ENCODE data around the gene DBH.

Gene DBH

DNA sequence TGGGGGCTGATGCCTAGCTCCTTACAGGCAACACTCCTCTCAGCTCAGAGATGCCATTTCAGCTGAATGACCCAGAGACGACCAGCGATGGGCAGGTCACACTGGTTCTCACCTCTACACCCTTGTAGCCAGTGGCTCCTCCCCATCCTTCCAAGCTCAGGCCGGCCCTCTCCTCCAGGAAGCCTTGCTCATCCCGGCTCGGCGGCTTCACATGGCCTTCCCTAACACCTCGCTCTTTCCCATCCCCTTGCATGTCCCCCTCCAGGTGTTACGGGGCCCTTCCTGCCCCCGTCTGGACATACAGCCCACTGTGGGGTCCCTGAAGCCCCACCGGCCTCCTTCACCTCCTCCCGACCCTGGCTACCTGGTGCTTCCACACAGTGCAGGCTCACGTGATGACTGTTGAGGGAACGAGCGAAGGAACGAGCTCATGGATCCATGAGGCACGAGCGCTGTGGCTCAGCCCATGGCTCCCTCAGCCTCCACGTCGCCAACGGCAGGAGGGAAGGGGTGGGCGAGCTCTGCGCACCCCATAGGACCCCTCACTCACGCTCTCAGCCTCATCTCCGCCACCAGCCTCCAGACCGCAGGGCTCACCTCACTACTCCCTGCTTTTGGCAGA is 56.3 kb downstream of the DBH start:
- H3K4me1 ChIP-seq (ENCODE audit: insufficient read depth, insufficient read length), result peaks cover 12% of the 10 kb centered on the region
- H3K4me3 ChIP-seq (ENCODE audit: insufficient read length, low read depth), result no peak overlapping the region
- DNase-seq (ENCODE audit: low read depth, low spot score), result no peak
- H3K9ac ChIP-seq (ENCODE audit: insufficient read length, low read depth), result no peak overlapping the region
- H3K9me3 ChIP-seq (ENCODE audit: insufficient read depth, low read length), result no peaks in the 10 kb centered on the region
- TF ChIP-seq SUZ12 (IDR thresholded peaks at IDR 0.05; ENCODE audit: extremely low read depth, insufficient read depth, insufficient read length), result no peak
- TF ChIP-seq ZNF274 (IDR thresholded peaks at IDR 0.05; ENCODE audit: low read depth, low read length), result no peak
- TF ChIP-seq YY1 (IDR thresholded peaks at IDR 0.05; ENCODE audit: insufficient read depth, insufficient read length), result no peak
- no peaks in the 10 kb centered on the region for H3K27me3 ChIP-seq (ENCODE audit: insufficient read depth, insufficient read length)
- no peaks in the 10 kb centered on the region for H3K36me3 ChIP-seq (ENCODE audit: insufficient read depth, insufficient read length, low read length)

DNA sequence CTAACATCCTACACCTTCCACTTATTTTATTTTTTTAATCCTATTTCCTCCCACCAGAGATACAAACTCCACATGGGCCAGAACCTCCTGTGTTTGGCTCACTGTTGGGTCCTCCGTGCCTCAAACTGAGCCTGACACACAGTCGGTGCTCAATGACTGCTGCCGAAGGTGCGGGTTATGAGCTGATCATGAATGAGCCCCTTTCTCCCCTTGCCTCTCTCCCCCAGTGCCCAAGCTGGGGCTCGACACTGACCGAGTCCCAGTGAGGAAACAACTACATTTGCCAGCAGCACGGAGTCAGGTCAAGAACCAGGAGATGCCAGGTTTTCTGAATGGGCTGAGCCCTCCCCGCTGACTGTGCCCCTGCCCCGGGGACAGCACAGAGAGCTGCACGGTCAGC is 57.0 kb downstream of the DBH start:
- DNase-seq (ENCODE audit: low read depth, low spot score), result no peak
- no peak overlapping the region for H3K4me3 ChIP-seq (ENCODE audit: insufficient read length, low read depth)
- H3K4me1 ChIP-seq (ENCODE audit: insufficient read depth, insufficient read length), result peaks cover 12% of the 10 kb centered on the region
- H3K27me3 ChIP-seq (ENCODE audit: insufficient read depth, insufficient read length), result no peaks in the 10 kb centered on the region
- no peak overlapping the region for H3K9ac ChIP-seq (ENCODE audit: insufficient read length, low read depth)
- no peaks in the 10 kb centered on the region for H3K9me3 ChIP-seq (ENCODE audit: insufficient read depth, low read length)
- no peaks in the 10 kb centered on the region for H3K36me3 ChIP-seq (ENCODE audit: insufficient read depth, insufficient read length, low read length)
- TF ChIP-seq SUZ12 (IDR thresholded peaks at IDR 0.05; ENCODE audit: extremely low read depth, insufficient read depth, insufficient read length) (no peak), ZNF274 (IDR thresholded peaks at IDR 0.05; ENCODE audit: low read depth, low read length) (no peak), YY1 (IDR thresholded peaks at IDR 0.05; ENCODE audit: insufficient read depth, insufficient read length) (no peak)

DNA sequence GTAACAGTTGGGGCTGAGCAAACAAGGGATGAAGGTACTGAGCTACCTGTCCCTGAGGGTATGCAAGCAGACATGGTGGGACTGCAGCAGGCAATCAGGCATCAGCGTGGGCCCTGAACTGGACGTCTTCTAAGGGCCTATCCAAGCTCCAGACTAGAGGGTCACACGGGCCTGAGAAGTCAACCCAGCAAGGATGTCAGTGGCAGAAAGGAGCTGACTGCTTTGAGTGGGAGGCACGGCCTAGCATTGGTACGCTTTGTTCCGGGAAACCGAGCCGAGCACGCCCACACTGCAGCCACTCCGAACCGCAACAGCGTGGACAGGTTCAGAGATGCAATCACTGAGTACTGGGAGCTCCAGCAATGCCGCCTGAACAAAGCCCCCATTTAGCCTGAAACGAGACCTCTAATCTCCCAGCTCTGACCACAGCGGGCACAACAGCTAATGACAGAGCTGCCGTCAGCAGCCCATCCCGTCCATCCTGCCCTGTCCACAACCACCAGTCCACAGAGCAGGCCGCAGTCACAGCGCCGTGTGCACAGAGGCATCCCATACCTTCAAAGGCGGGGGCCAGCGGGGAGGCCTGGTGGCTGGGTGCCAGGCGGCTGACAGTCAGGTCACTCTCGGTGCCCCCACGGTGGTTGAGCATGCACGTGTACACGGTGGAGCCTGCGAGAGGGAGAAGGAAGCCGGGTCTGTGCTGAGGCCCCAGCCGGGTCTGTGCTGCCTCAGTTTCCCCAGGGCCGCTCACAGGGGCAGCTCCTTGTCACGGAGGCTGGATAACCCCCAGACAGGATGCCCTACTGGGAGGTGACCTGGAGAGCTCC is 57.8 kb downstream of the DBH start:
- DNase-seq (ENCODE audit: low read depth, low spot score), result no peak
- no peak overlapping the region for H3K9ac ChIP-seq (ENCODE audit: insufficient read length, low read depth)
- no peaks in the 10 kb centered on the region for H3K27me3 ChIP-seq (ENCODE audit: insufficient read depth, insufficient read length)
- H3K36me3 ChIP-seq (ENCODE audit: insufficient read depth, insufficient read length, low read length), result no peaks in the 10 kb centered on the region
- TF ChIP-seq YY1 (IDR thresholded peaks at IDR 0.05; ENCODE audit: insufficient read depth, insufficient read length) (no peak), ZNF274 (IDR thresholded peaks at IDR 0.05; ENCODE audit: low read depth, low read length) (no peak), SUZ12 (IDR thresholded peaks at IDR 0.05; ENCODE audit: extremely low read depth, insufficient read depth, insufficient read length) (no peak)
- H3K4me1 ChIP-seq (ENCODE audit: insufficient read depth, insufficient read length), result peaks cover 12% of the 10 kb centered on the region
- H3K4me3 ChIP-seq (ENCODE audit: insufficient read length, low read depth), result no peak overlapping the region
- no peaks in the 10 kb centered on the region for H3K9me3 ChIP-seq (ENCODE audit: insufficient read depth, low read length)

DNA sequence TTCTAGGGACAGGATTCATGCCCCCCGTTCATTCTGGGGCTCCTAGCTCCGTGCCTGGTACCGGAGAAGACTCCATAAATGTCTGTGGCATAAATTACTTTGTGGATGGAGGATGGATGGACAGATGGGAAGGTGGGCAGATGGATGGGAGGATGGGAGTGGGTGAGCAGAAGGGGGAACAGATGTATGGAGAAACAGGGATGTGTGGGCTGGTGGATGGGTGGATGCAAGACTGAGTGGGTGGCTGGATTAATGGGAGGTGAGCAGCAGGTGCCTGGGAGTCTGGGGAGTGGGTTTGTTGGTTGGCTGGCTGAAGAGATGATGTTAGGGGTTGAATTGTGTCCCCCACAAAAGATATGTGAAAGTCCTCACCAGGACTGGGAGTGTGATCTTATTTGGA is 58.5 kb downstream of the DBH start:
- Histone ChIP-seq H3K4me3 (ENCODE audit: insufficient read length, low read depth) (no peak overlapping the region), H3K4me1 (ENCODE audit: insufficient read depth, insufficient read length) (peaks cover 9% of the 10 kb centered on the region), H3K27me3 (ENCODE audit: insufficient read depth, insufficient read length) (no peaks in the 10 kb centered on the region), H3K36me3 (ENCODE audit: insufficient read depth, insufficient read length, low read length) (no peaks in the 10 kb centered on the region), H3K9me3 (ENCODE audit: insufficient read depth, low read length) (no peaks in the 10 kb centered on the region), H3K9ac (ENCODE audit: insufficient read length, low read depth) (no peak overlapping the region)
- TF ChIP-seq SUZ12 (IDR thresholded peaks at IDR 0.05; ENCODE audit: extremely low read depth, insufficient read depth, insufficient read length) (no peak), YY1 (IDR thresholded peaks at IDR 0.05; ENCODE audit: insufficient read depth, insufficient read length) (no peak), ZNF274 (IDR thresholded peaks at IDR 0.05; ENCODE audit: low read depth, low read length) (no peak)
- no peak for DNase-seq (ENCODE audit: low read depth, low spot score)

DNA sequence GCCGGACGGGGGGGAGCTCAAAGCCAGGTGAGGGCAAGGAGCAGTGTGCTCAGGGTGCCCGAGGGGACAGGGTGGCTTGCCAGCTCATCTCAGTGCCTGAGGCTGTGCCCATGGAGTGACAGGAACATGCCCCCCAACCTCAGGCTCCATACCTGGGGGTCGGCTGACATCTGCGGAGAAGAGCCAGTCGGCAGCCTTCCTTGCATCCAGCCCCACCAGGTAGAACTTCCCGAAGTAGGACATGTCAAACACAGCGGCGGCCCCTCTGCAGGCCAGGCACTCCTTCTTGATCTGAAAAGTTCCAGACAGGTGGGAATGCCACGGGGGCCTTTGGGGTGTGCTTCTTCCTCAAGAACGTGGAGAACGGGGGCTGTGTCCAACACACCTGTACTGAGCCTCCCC is 59.9 kb downstream of the DBH start:
- no peaks in the 10 kb centered on the region for H3K27me3 ChIP-seq (ENCODE audit: insufficient read depth, insufficient read length)
- no peak overlapping the region for H3K9ac ChIP-seq (ENCODE audit: insufficient read length, low read depth)
- peaks cover 9% of the 10 kb centered on the region for H3K4me1 ChIP-seq (ENCODE audit: insufficient read depth, insufficient read length)
- H3K36me3 ChIP-seq (ENCODE audit: insufficient read depth, insufficient read length, low read length), result no peaks in the 10 kb centered on the region
- no peak for DNase-seq (ENCODE audit: low read depth, low spot score)
- no peak overlapping the region for H3K4me3 ChIP-seq (ENCODE audit: insufficient read length, low read depth)
- no peak for TF ChIP-seq ZNF274 (IDR thresholded peaks at IDR 0.05; ENCODE audit: low read depth, low read length)
- no peak for TF ChIP-seq SUZ12 (IDR thresholded peaks at IDR 0.05; ENCODE audit: extremely low read depth, insufficient read depth, insufficient read length)
- TF ChIP-seq YY1 (IDR thresholded peaks at IDR 0.05; ENCODE audit: insufficient read depth, insufficient read length), result no peak
- no peaks in the 10 kb centered on the region for H3K9me3 ChIP-seq (ENCODE audit: insufficient read depth, low read length)

DNA sequence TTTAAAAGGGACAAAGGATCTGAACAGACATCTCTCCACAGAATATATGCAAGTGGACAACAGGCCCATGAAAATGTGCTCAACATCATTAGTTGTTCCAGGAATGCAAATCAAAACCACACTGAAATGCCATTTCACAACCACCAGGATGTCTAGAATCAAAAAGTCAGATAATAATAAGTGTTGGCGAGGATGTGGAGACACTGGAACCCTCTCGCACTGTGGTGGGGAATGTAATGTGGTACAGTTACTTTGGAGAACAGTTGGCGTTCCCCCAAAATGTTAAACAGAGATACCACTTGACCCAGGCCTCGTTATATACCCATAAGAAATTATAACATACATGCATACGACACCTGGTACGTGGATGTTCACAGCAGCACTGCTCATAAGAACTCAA is 63.4 kb downstream of the DBH start:
- Histone ChIP-seq H3K36me3 (ENCODE audit: insufficient read depth, insufficient read length, low read length) (no peaks in the 10 kb centered on the region), H3K9ac (ENCODE audit: insufficient read length, low read depth) (no peak overlapping the region), H3K9me3 (ENCODE audit: insufficient read depth, low read length) (no peaks in the 10 kb centered on the region), H3K27me3 (ENCODE audit: insufficient read depth, insufficient read length) (no peaks in the 10 kb centered on the region), H3K4me1 (ENCODE audit: insufficient read depth, insufficient read length) (peaks cover 6% of the 10 kb centered on the region), H3K4me3 (ENCODE audit: insufficient read length, low read depth) (no peak overlapping the region)
- DNase-seq (ENCODE audit: low read depth, low spot score), result no peak
- no peak for TF ChIP-seq SUZ12 (IDR thresholded peaks at IDR 0.05; ENCODE audit: extremely low read depth, insufficient read depth, insufficient read length)
- TF ChIP-seq ZNF274 (IDR thresholded peaks at IDR 0.05; ENCODE audit: low read depth, low read length), result no peak

DNA sequence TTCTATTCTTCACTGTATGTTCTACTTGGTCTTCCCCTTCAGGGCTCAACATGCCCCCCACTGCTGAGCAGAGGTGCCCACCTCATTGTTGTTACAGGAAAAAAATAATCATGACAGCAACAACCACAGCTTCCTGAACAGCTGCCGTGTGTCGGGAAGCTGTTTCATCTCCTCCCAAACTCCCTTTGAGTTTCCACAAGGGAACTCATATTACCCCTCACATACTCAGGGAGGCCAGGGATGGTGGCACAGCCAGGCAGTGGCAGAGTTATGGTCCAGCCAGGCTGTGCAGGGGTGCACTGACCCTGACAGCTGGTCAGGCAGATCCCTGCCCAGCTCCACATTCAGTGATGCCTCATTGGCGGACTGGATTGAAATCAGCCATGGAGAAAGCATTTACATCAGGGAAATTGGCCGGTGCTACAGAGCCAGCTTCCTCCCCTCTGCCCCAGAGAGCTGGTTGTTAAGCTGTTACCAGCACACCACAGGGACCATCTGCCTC is 64.7 kb downstream of the DBH start:
- Histone ChIP-seq H3K9me3 (ENCODE audit: insufficient read depth, low read length) (no peaks in the 10 kb centered on the region), H3K36me3 (ENCODE audit: insufficient read depth, insufficient read length, low read length) (no peaks in the 10 kb centered on the region), H3K27me3 (ENCODE audit: insufficient read depth, insufficient read length) (no peaks in the 10 kb centered on the region), H3K4me1 (ENCODE audit: insufficient read depth, insufficient read length) (peaks cover 6% of the 10 kb centered on the region), H3K9ac (ENCODE audit: insufficient read length, low read depth) (no peak overlapping the region), H3K4me3 (ENCODE audit: insufficient read length, low read depth) (no peak overlapping the region)
- DNase-seq (ENCODE audit: low read depth, low spot score), result no peak
- TF ChIP-seq ZNF274 (IDR thresholded peaks at IDR 0.05; ENCODE audit: low read depth, low read length) (no peak), SUZ12 (IDR thresholded peaks at IDR 0.05; ENCODE audit: extremely low read depth, insufficient read depth, insufficient read length) (no peak), YY1 (IDR thresholded peaks at IDR 0.05; ENCODE audit: insufficient read depth, insufficient read length) (no peak)

Data from NT2/D1 (cell line).